H1 (cell line): ENCODE measurements around the gene ECI2. TPM values are rescaled to one million over a fixed set of nuclear protein-coding genes. Genes with fewer than 3 reads are reported as not detected.

Experiments used
- CTCF ChIA-PET: fragments of 300-600 bp; sonication (Branson Sonifier 250); formaldehyde crosslinking; loops from one replicate; lab custom pipeline; 2021; ENCODE audit not compliant: partially characterized antibody; lab: Charles Lee
- POLR2A ChIA-PET: fragments of 300-600 bp; sonication (Branson Sonifier 250); formaldehyde crosslinking; loops from one replicate; lab custom pipeline; 2021; ENCODE audit warnings: inconsistent platforms; ENCODE audit not compliant: partially characterized antibody; lab: Charles Lee
- DNase-seq, 2 experiments: peaks; one replicate each; pipeline versions ENCODE4 v3.0.0 to v3.0.0-alpha.2; 2010 to 2022; ENCODE audit warnings: low spot score in 2 of 2, low read depth in 1 of 2, mixed read lengths in 1 of 2
- FAIRE-seq: peaks from 2 replicates; lab custom pipeline; 2011; peaks lifted over from hg19 to GRCh38; lab: Jason Lieb, UNC
- H2AFZ ChIP-seq: 2 replicates; pipeline ENCODE4 v1.8.1; 2012; ENCODE audit warnings: low read length, inconsistent platforms
- H2AK5ac ChIP-seq: 2 replicates; pipeline ENCODE4 v1.6.1; 2013; ENCODE audit warnings: low read depth, low read length
- H2BK120ac ChIP-seq: replicated peaks from 2 replicates; pipeline ENCODE3; 2013; ENCODE audit warnings: low read depth, low read length, inconsistent platforms
- H2BK12ac ChIP-seq: 2 replicates; pipeline ENCODE4 v1.6.1; 2013; ENCODE audit warnings: low read depth, low read length
- H2BK15ac ChIP-seq: 2 replicates; pipeline ENCODE4 v1.6.1; 2013; ENCODE audit warnings: low read length
- H2BK20ac ChIP-seq: 2 replicates; pipeline ENCODE4 v1.6.1; 2013; ENCODE audit warnings: low read length
- H2BK5ac ChIP-seq: 2 replicates; pipeline ENCODE4 v1.6.1; 2013; ENCODE audit warnings: low read depth, low read length
- H3K14ac ChIP-seq: 2 replicates; pipeline ENCODE4 v1.6.1; 2013; ENCODE audit warnings: inconsistent platforms; ENCODE audit not compliant: insufficient read length
- H3K18ac ChIP-seq: 2 replicates; pipeline ENCODE4 v1.6.1; 2013; ENCODE audit warnings: low read length; ENCODE audit errors: extremely low read depth
- H3K23ac ChIP-seq: 2 replicates; pipeline ENCODE4 v1.6.1; 2013; ENCODE audit warnings: inconsistent platforms; ENCODE audit not compliant: insufficient read length
- H3K23me2 ChIP-seq: 2 replicates; pipeline ENCODE4 v1.6.1; 2013; ENCODE audit warnings: low read depth, low read length
- H3K27ac ChIP-seq: 2 replicates; pipeline ENCODE4 v1.6.1; 2011; ENCODE audit warnings: low read depth, low read length, inconsistent platforms
- H3K27me3 ChIP-seq, 4 experiments: replicated peaks in 1 of 4; 1 replicate in 1 of 4; 2 replicates in 3 of 4; pipeline versions ENCODE4 v1.6.1 to v1.8.1; 2011 to 2013; ENCODE audit warnings: low read length in 3 of 4, mild to moderate bottlenecking in 3 of 4, inconsistent platforms in 2 of 4, mixed read lengths in 2 of 4, moderate library complexity in 1 of 4; ENCODE audit not compliant: control insufficient read depth in 3 of 4, insufficient read depth in 3 of 4; ENCODE audit errors: extremely low read depth in 1 of 4
- H3K36me3 ChIP-seq, 4 experiments: 2 replicates each; pipeline versions ENCODE4 v1.6.1 to v1.8.1; 2011 to 2013; ENCODE audit warnings: mild to moderate bottlenecking in 4 of 4, low read length in 3 of 4, moderate library complexity in 2 of 4, control low read depth in 1 of 4, inconsistent platforms in 1 of 4; ENCODE audit not compliant: insufficient read depth in 4 of 4, control insufficient read depth in 2 of 4
- H3K4ac ChIP-seq: replicated peaks from 2 replicates; pipeline ENCODE3; 2013; ENCODE audit warnings: low read length, low read depth, mixed read lengths, inconsistent platforms; ENCODE audit not compliant: insufficient read length
- H3K4me1 ChIP-seq, 4 experiments: replicated peaks in 1 of 4; 1 replicate in 1 of 4; 2 replicates in 3 of 4; pipeline versions ENCODE4 v1.6.1 to v1.8.1; 2011 to 2013; ENCODE audit warnings: low read length in 3 of 4, inconsistent platforms in 2 of 4, mixed read lengths in 1 of 4; ENCODE audit not compliant: insufficient read depth in 4 of 4, control insufficient read depth in 3 of 4
- H3K4me2 ChIP-seq, 2 experiments: 2 replicates each; pipeline versions ENCODE4 v1.6.1 to v1.8.1; 2011 to 2013; ENCODE audit warnings: low read depth in 2 of 2, low read length in 2 of 2, control low read depth in 1 of 2, inconsistent platforms in 1 of 2, mild to moderate bottlenecking in 1 of 2; ENCODE audit not compliant: insufficient read depth in 1 of 2
- H3K4me3 ChIP-seq, 4 experiments: fragments of 200-600, 300-600 bp in 1 of 4; sonication (generic), shearing (Covaris generic), sonication (Bioruptor Twin) in 1 of 4; 2 replicates each; pipeline versions ENCODE4 v1.5.1 to v1.8.1; 2011 to 2016; ENCODE audit warnings: low read length in 4 of 4, low read depth in 3 of 4, control low read depth in 2 of 4, inconsistent platforms in 2 of 4, mild to moderate bottlenecking in 2 of 4, mixed read lengths in 1 of 4, moderate library complexity in 1 of 4; ENCODE audit not compliant: insufficient read depth in 2 of 4; ENCODE audit errors: extremely low read depth in 1 of 4
- H3K56ac ChIP-seq: replicated peaks from 2 replicates; pipeline ENCODE3; 2013; ENCODE audit warnings: low read depth, mild to moderate bottlenecking, mixed read lengths, low read length, inconsistent platforms; ENCODE audit not compliant: insufficient read length
- H3K79me1 ChIP-seq: 2 replicates; pipeline ENCODE4 v1.6.1; 2013; ENCODE audit warnings: low read depth, low read length, control low read depth
- H3K79me2 ChIP-seq, 2 experiments: 2 replicates each; pipeline versions ENCODE4 v1.6.1 to v1.8.1; 2012 to 2013; ENCODE audit warnings: low read length in 2 of 2, mild to moderate bottlenecking in 2 of 2, inconsistent platforms in 1 of 2; ENCODE audit not compliant: insufficient read depth in 2 of 2, control insufficient read depth in 1 of 2
- H3K9ac ChIP-seq, 4 experiments: replicated peaks in 1 of 4; 1 replicate in 1 of 4; 2 replicates in 3 of 4; pipeline versions ENCODE4 v1.6.1 to v1.8.1; 2011 to 2013; ENCODE audit warnings: low read depth in 3 of 4, low read length in 3 of 4, control low read depth in 2 of 4, mild to moderate bottlenecking in 2 of 4, moderate library complexity in 2 of 4, inconsistent platforms in 1 of 4; ENCODE audit errors: extremely low read depth in 1 of 4
- H3K9me3 ChIP-seq, 2 experiments: 2 replicates each; pipeline versions ENCODE4 v1.6.1 to v1.8.1; 2012 to 2013; ENCODE audit warnings: mild to moderate bottlenecking in 2 of 2, moderate library complexity in 2 of 2, control low read depth in 1 of 2, inconsistent platforms in 1 of 2, low read depth in 1 of 2, low read length in 1 of 2, mixed read lengths in 1 of 2; ENCODE audit not compliant: insufficient read depth in 2 of 2
- H4K20me1 ChIP-seq, 2 experiments: replicated peaks in 1 of 2; 2 replicates each; pipeline versions ENCODE3 to v1.8.1; 2011 to 2013; ENCODE audit warnings: inconsistent platforms in 2 of 2, low read length in 2 of 2, mild to moderate bottlenecking in 1 of 2; ENCODE audit not compliant: insufficient read depth in 2 of 2, control insufficient read depth in 1 of 2
- H4K5ac ChIP-seq: 2 replicates; pipeline ENCODE4 v1.6.1; 2013; ENCODE audit warnings: low read length, low read depth, mixed read lengths, inconsistent platforms; ENCODE audit not compliant: insufficient read length
- H4K8ac ChIP-seq: 2 replicates; pipeline ENCODE4 v1.8.0; 2013; ENCODE audit warnings: mild to moderate bottlenecking, moderate library complexity, low read length, inconsistent platforms; ENCODE audit not compliant: insufficient read depth; ENCODE audit errors: extremely low read depth
- H4K91ac ChIP-seq: replicated peaks from 2 replicates; pipeline ENCODE3; 2013; ENCODE audit warnings: low read length, mixed read lengths, inconsistent platforms; ENCODE audit not compliant: insufficient read length
- BACH1 ChIP-seq: IDR thresholded peaks from 2 replicates; pipeline ENCODE4 v1.6.1; 2012; ENCODE audit warnings: low read length, improper control_type of control experiment
- CBX5 ChIP-seq: fragments of 300-800, 300-1000 bp; sonication (generic); IDR thresholded peaks from 2 replicates; pipeline ENCODE4 v1.7.1; 2016; ENCODE audit warnings: antibody characterized with exemption, low read length, low read depth
- CTBP2 ChIP-seq: IDR thresholded peaks from 2 replicates; pipeline ENCODE4 v1.7.0; 2011; ENCODE audit warnings: borderline replicate concordance, mild to moderate bottlenecking, moderate library complexity, mixed read lengths, low read length; ENCODE audit not compliant: insufficient read depth, insufficient read length
- CTCF ChIP-seq, 3 experiments: IDR thresholded peaks; 1 replicate in 2 of 3; 2 replicates in 1 of 3; pipeline versions ENCODE4 v1.5.1 to v1.6.1; 2011; ENCODE audit warnings: low read length in 3 of 3, mild to moderate bottlenecking in 3 of 3, inconsistent platforms in 2 of 3, low read depth in 1 of 3, moderate library complexity in 1 of 3; ENCODE audit not compliant: insufficient read depth in 1 of 3; ENCODE audit errors: control extremely low read depth in 1 of 3
- GABPA ChIP-seq: IDR thresholded peaks from 2 replicates; pipeline ENCODE4 v1.6.1; 2011; ENCODE audit warnings: mild to moderate bottlenecking, low read length, moderate library complexity, borderline replicate concordance; ENCODE audit not compliant: insufficient read depth
- KDM4A ChIP-seq: IDR thresholded peaks from one replicate; pipeline ENCODE4 v1.7.1; 2012; ENCODE audit warnings: low read depth, mild to moderate bottlenecking, moderate library complexity, low read length, inconsistent platforms; ENCODE audit not compliant: severe bottlenecking
- NANOG ChIP-seq: IDR thresholded peaks from 2 replicates; pipeline ENCODE4 v1.6.1; 2011; ENCODE audit warnings: low read length, low read depth, mild to moderate bottlenecking, inconsistent platforms; ENCODE audit not compliant: insufficient read depth, poor library complexity, severe bottlenecking
- RAD21 ChIP-seq, 2 experiments: IDR thresholded peaks in 1 of 2; conservative IDR thresholded peaks in 1 of 2; 2 replicates each; pipeline ENCODE4 v1.6.1; 2011; ENCODE audit warnings: low read depth in 2 of 2, low read length in 2 of 2, improper control_type of control experiment in 1 of 2, inconsistent platforms in 1 of 2, mild to moderate bottlenecking in 1 of 2, moderate library complexity in 1 of 2
- SP4 ChIP-seq: IDR thresholded peaks from 2 replicates; pipeline ENCODE4 v1.6.1; 2012; ENCODE audit warnings: low read length, inconsistent platforms
- TAF7 ChIP-seq: optimal IDR thresholded peaks from 2 replicates; pipeline ENCODE3; 2011; ENCODE audit warnings: low read depth, mild to moderate bottlenecking, inconsistent platforms, low read length, moderate library complexity, borderline replicate concordance
- WGBS, 2 experiments: shearing (Covaris generic) in 1 of 2; methylation state at CpG; one replicate each; pipeline versions ENCODE4 v1.1.6 to v1.1.7; 2013 to 2015; ENCODE audit warnings: low lambda C conversion rate in 2 of 2, mixed read lengths in 2 of 2, inconsistent platforms in 1 of 2, low coverage in 1 of 2, missing lambda C conversion rate in 1 of 2; ENCODE audit not compliant: insufficient replicate concordance in 2 of 2, insufficient coverage in 1 of 2, insufficient read length in 1 of 2; ENCODE audit errors: extremely low coverage in 1 of 2, missing lambda C conversion rate in 1 of 2; 5-methylcytosine and 5-hydroxymethylcytosine counted together
- polyA plus RNA-seq, 7 experiments: library from polyadenylated mRNA; depleted of rRNA in 3 of 7; stranded (reverse) in 5 of 7; unstranded in 2 of 7; fragments of >200 nt in 5 of 7; fragments of 200-250 nt in 2 of 7; gene quantifications; 1 replicate in 5 of 7; 2 replicates in 1 of 7; 4 replicates in 1 of 7; pipeline versions ENCODE4 v1.2.1 to v1.2.3, GENCODE V29; 2011 to 2013; ENCODE audit warnings: missing spikeins in 2 of 7, mixed read lengths in 2 of 7
- total RNA-seq: library from RNA; stranded (reverse); fragmentation: NEBNext Ultra II Directional; extraction: Animal tissue kit (Norgen Biotek cat#: 25700); gene quantifications from 2 replicates; pipeline ENCODE4 v1.2.1, GENCODE V29; 2021

Gene ECI2
- total and polyA plus RNA-seq, 2 of the 8 experiments (the other 6 are each of a cell fraction or from before 2014, with no cell fraction given), result 40.4 to 70.8 TPM

GRCh38 chr6:4125500-4125899, 9.9 kb downstream of the ECI2 start:
- Histone ChIP-seq H2AK5ac (no peak overlapping the region), H3K9ac (no peak overlapping the region), H2BK15ac (no peak overlapping the region), H3K4me1 (no peaks in the 10 kb centered on the region), H3K9me3 (no peaks in the 10 kb centered on the region), H3K36me3 (peaks cover 17 to 86% (median 58%) of the 10 kb centered on the region in 4 experiments), H3K79me2 (no peaks in the 10 kb centered on the region), H2BK120ac (no peak overlapping the region), H4K8ac (no peak overlapping the region), H2BK20ac (no peak overlapping the region), H2AFZ (no peak overlapping the region), H3K27me3 (no peaks in the 10 kb centered on the region), H2BK12ac (no peak overlapping the region), H3K4me3 (no peak overlapping the region), H3K14ac (no peak overlapping the region), H3K79me1 (no peaks in the 10 kb centered on the region; the same call in 1 of the 2 replicates), H3K27ac (no peak overlapping the region), H3K23ac (no peak overlapping the region), H3K4ac (no peak overlapping the region), H3K4me2 (no peak overlapping the region), H4K5ac (no peak overlapping the region), H3K56ac (no peak overlapping the region), H3K23me2 (no peaks in the 10 kb centered on the region), H3K18ac (no peak overlapping the region), H4K20me1 (peaks cover 0 to 2% of the 10 kb centered on the region in 2 experiments), H4K91ac (no peak overlapping the region), H2BK5ac (no peak overlapping the region)
- DNase-seq (no peak), FAIRE-seq (no peak)
- 96% methylated on average over 5 of the region's 5 CpGs; no CpG with 5 or more reads in 1 of the 2 experiments for WGBS, 2 experiments
- POLR2A ChIA-PET, result no interaction called here
- CTCF ChIA-PET, result interaction anchor here (2.0 to 2.2 kb wide), 2 partner anchors 29 to 85 kb away, joined by 6 to 16 read pairs; no protein-coding TSS in a partner anchor
- TF ChIP-seq CTBP2, result no peak
- no peak for TF ChIP-seq CBX5
- TF ChIP-seq GABPA, result no peak
- TF ChIP-seq NANOG, result no peak
- TF ChIP-seq TAF7, result no peak
- TF ChIP-seq KDM4A, result no peak
- no peak for TF ChIP-seq BACH1
- TF ChIP-seq CTCF (IDR thresholded peaks at IDR 0.05; ENCODE audit: control extremely low read depth in 1 of 3, insufficient read depth in 1 of 3, low read depth in 1 of 3, low read length in 3 of 3), result no peak
- TF ChIP-seq SP4, result no peak
- TF ChIP-seq RAD21 (IDR thresholded peaks at IDR 0.05 in 1 of 2, conservative IDR thresholded peaks at IDR 0.05 in 1 of 2; ENCODE audit: low read depth in 2 of 2, low read length in 2 of 2), result no peak
